K562 (cell line): ENCODE data around the gene OR11A1. TPM values are rescaled to one million over a fixed set of nuclear protein-coding genes. Genes with fewer than 3 reads are reported as not detected.

Experiments
- ATAC-seq: fragments of 200-7000 bp; cut with Tn5 transposase; 3 replicates; pipeline ENCODE4 v1.9.1; 2020; ENCODE audit warnings: moderate library complexity
- BruUV-seq: library from RNA; stranded (reverse); fragments of 400-500 nt; replicated peaks from 2 replicates; lab custom pipeline; 2021; lab: Mats Ljungman, UMichigan
- CTCF ChIA-PET: fragments of 300-600 bp; formaldehyde crosslinking; extraction: SDS; loops from one replicate; lab custom pipeline; 2021; ENCODE audit warnings: low intra/inter-chr PET ratio; lab: Yijun Ruan, JAX
- POLR2A ChIA-PET: fragments of 300-600, 350-650 bp; sonication (Branson Sonifier 250); formaldehyde crosslinking; extraction: SDS; loops from one replicate; lab custom pipeline; 2021; ENCODE audit warnings: antibody characterized with exemption, inconsistent platforms; lab: Yijun Ruan, JAX
- DNase-seq, 4 experiments: peaks; one replicate each; pipeline versions ENCODE4 v3.0.0 to v3.0.0-alpha.2; 2011 to 2018; ENCODE audit warnings: low spot score in 3 of 4, mixed read lengths in 3 of 4; ENCODE audit errors: extremely low read depth in 1 of 4
- FAIRE-seq: peaks from 2 replicates; lab custom pipeline; 2011; peaks lifted over from hg19 to GRCh38; lab: Jason Lieb, UNC
- H2AFZ ChIP-seq: 2 replicates; pipeline ENCODE4 v1.6.0; 2011; ENCODE audit warnings: low read depth, low read length, control low read depth, inconsistent platforms
- H3K27ac ChIP-seq: fragments of 200-600 bp; 3 replicates; pipeline ENCODE4 v1.8.0; 2011; ENCODE audit warnings: low read depth, mild to moderate bottlenecking, control low read depth, inconsistent platforms, low read length, moderate library complexity, mixed read lengths; ENCODE audit errors: extremely low read depth
- H3K27me3 ChIP-seq, 2 experiments: fragments of 300-600 bp in 1 of 2; 2 replicates in 1 of 2; 3 replicates in 1 of 2; pipeline versions ENCODE4 v1.6.0 to v1.8.0; 2011; ENCODE audit warnings: inconsistent platforms in 2 of 2, low read length in 2 of 2, mild to moderate bottlenecking in 1 of 2, mixed read lengths in 1 of 2, moderate library complexity in 1 of 2; ENCODE audit not compliant: control insufficient read depth in 2 of 2, insufficient read depth in 2 of 2
- H3K36me3 ChIP-seq: fragments of 300-600 bp; 3 replicates; pipeline ENCODE4 v1.8.0; 2011; ENCODE audit warnings: mild to moderate bottlenecking, low read length, inconsistent platforms; ENCODE audit not compliant: control insufficient read depth, insufficient read depth
- H3K4me1 ChIP-seq, 2 experiments: fragments of 200-600 bp in 1 of 2; replicated peaks in 1 of 2; 2 replicates in 1 of 2; 3 replicates in 1 of 2; pipeline versions ENCODE4 v1.5.1 to v1.8.0; 2011; ENCODE audit warnings: inconsistent platforms in 2 of 2, low read length in 2 of 2, mild to moderate bottlenecking in 1 of 2, mixed read lengths in 1 of 2, moderate library complexity in 1 of 2; ENCODE audit not compliant: control insufficient read depth in 2 of 2, insufficient read depth in 2 of 2
- H3K4me2 ChIP-seq: 2 replicates; pipeline ENCODE4 v1.6.1; 2011; ENCODE audit warnings: low read length, control low read depth, inconsistent platforms, mixed read lengths; ENCODE audit not compliant: insufficient read depth
- H3K4me3 ChIP-seq: fragments of 200-600 bp; sonication (generic), shearing (Covaris generic); 2 replicates; pipeline ENCODE4 v1.5.1; 2016; ENCODE audit warnings: control low read depth, inconsistent platforms
- H3K79me2 ChIP-seq: fragments of 200-600 bp; 3 replicates; pipeline ENCODE4 v1.8.0; 2011; ENCODE audit warnings: low read length, inconsistent platforms; ENCODE audit not compliant: control insufficient read depth, insufficient read depth
- H3K9ac ChIP-seq, 2 experiments: 2 replicates each; pipeline versions ENCODE4 v1.6.0 to v1.6.1; 2011; ENCODE audit warnings: low read depth in 2 of 2, low read length in 2 of 2, control low read depth in 1 of 2, inconsistent platforms in 1 of 2, mild to moderate bottlenecking in 1 of 2, mixed read lengths in 1 of 2; ENCODE audit not compliant: insufficient read depth in 1 of 2
- H3K9me1 ChIP-seq: one replicate; pipeline ENCODE4 v1.6.0; 2011; ENCODE audit warnings: inconsistent platforms, mild to moderate bottlenecking, low read length, moderate library complexity; ENCODE audit not compliant: control insufficient read depth, insufficient read depth
- H3K9me3 ChIP-seq: replicated peaks from 2 replicates; pipeline ENCODE4 v1.5.1; 2011; ENCODE audit warnings: low read depth, low read length, inconsistent platforms; ENCODE audit not compliant: control insufficient read depth, insufficient read depth
- H4K20me1 ChIP-seq: replicated peaks from 2 replicates; pipeline ENCODE4 v1.6.1; 2011; ENCODE audit warnings: low read length, inconsistent platforms, mixed read lengths; ENCODE audit not compliant: control insufficient read depth, insufficient read depth
- ATF1 ChIP-seq, 2 experiments: fragments of 450-650 bp in 1 of 2; IDR thresholded peaks; 2 replicates each; pipeline ENCODE4 v1.6.1; 2016; ENCODE audit warnings: missing compliant biosample characterization in 1 of 2, missing genetic modification characterization in 1 of 2
- DLX4 ChIP-seq: fragments of 250-450 bp; sonication (Bioruptor Pico); IDR thresholded peaks from 2 replicates; pipeline ENCODE4 v1.6.1; 2021; ENCODE audit warnings: mild to moderate bottlenecking
- HMGN3 ChIP-seq: IDR thresholded peaks from 2 replicates; pipeline ENCODE4 v1.6.1; 2011; ENCODE audit warnings: borderline replicate concordance, low read depth, mild to moderate bottlenecking, mixed read lengths, low read length; ENCODE audit not compliant: insufficient read length; ENCODE audit errors: extremely low read depth
- IRF2 ChIP-seq: sonication (generic); formaldehyde crosslinking; IDR thresholded peaks from 2 replicates; pipeline ENCODE4 v1.8.1; 2022; ENCODE audit warnings: mild to moderate bottlenecking, missing genetic modification reagents
- NFIX ChIP-seq: fragments of 250-450 bp; sonication (Bioruptor Pico); IDR thresholded peaks from 2 replicates; pipeline ENCODE4 v1.4.0; 2020; ENCODE audit warnings: low read depth, mild to moderate bottlenecking, moderate library complexity
- PATZ1 ChIP-seq: fragments of 250-450 bp; sonication (Bioruptor Pico); IDR thresholded peaks from 2 replicates; pipeline ENCODE4 v1.5.0; 2020; ENCODE audit warnings: mild to moderate bottlenecking, borderline replicate concordance
- TAF9B ChIP-seq: fragments of 450-650 bp; IDR thresholded peaks from 2 replicates; pipeline ENCODE4 v1.6.1; 2018; ENCODE audit warnings: mild to moderate bottlenecking; ENCODE audit not compliant: partially characterized antibody
- TRIM25 ChIP-seq: fragments of 450-650 bp; IDR thresholded peaks from 2 replicates; pipeline ENCODE4 v1.7.0; 2016; ENCODE audit warnings: borderline replicate concordance
- ZFP30 ChIP-seq: fragments of 250-450 bp; sonication (Bioruptor Pico); IDR thresholded peaks from 2 replicates; pipeline ENCODE4 v1.8.0; 2022; ENCODE audit warnings: moderate library complexity, mild to moderate bottlenecking, inconsistent platforms, borderline replicate concordance
- ZNF449 ChIP-seq: fragments of 250-450 bp; sonication (Bioruptor Pico); IDR thresholded peaks from 2 replicates; pipeline ENCODE4 v1.8.0; 2022; ENCODE audit warnings: moderate library complexity, mild to moderate bottlenecking, inconsistent platforms
- ZZZ3 ChIP-seq: fragments of 450-650 bp; IDR thresholded peaks from 2 replicates; pipeline ENCODE4 v1.6.1; 2016; ENCODE audit warnings: antibody characterized with exemption, mild to moderate bottlenecking, moderate library complexity
- WGBS: fragments of 100-300 bp; shearing (Covaris generic); methylation state at CpG from one replicate; pipeline ENCODE4 v1.1.6; 2016; ENCODE audit warnings: low coverage, mixed read lengths; ENCODE audit not compliant: insufficient coverage; ENCODE audit errors: missing lambda C conversion rate; 5-methylcytosine and 5-hydroxymethylcytosine counted together
- in situ Hi-C: fragments of 300-500 bp; cut with MboI; formaldehyde crosslinking; loops from 4 replicates; pipeline ENCODE4 v1.15.0; 2018; ENCODE audit warnings: inconsistent platforms, mixed read lengths
- intact Hi-C: fragments of 100-400 bp; cut with micrococcal nuclease; formaldehyde crosslinking; loops from 2 replicates; pipeline ENCODE4 v1.14.2; 2022
- polyA plus RNA-seq, 8 experiments: library from polyadenylated mRNA; depleted of rRNA in 4 of 8; stranded (reverse) in 5 of 8; unstranded in 3 of 8; fragments of >200 nt; fragmentation: Nextera tagmentation in 2 of 8; fragmentation: Illumina TruSeq in 1 of 8; extraction: Ambion mirVana in 2 of 8; extraction: Trizol in 1 of 8; gene quantifications; 2 replicates each; pipeline versions ENCODE4 v1.2.1 to v1.2.3, GENCODE V29; 2011 to 2014; ENCODE audit warnings: inconsistent platforms in 1 of 8, missing spikeins in 1 of 8
- total RNA-seq, 7 experiments: library from RNA; depleted of rRNA in 6 of 7; stranded (reverse); fragments of >200 nt in 6 of 7; fragmentation: Illumina TruSeq in 2 of 7; extraction: Trizol in 2 of 7; gene quantifications; 2 replicates each; pipeline versions ENCODE4 v1.2.1 to v1.2.3, GENCODE V29; 2011 to 2021; ENCODE audit warnings: low replicate concordance in 1 of 7

Gene OR11A1
- total and polyA plus RNA-seq, 9 of the 15 experiments (the other 6 are each of a cell fraction or from before 2014, with no cell fraction given): not detected

GRCh38 chr6:29465279-29465678, 8.4 kb upstream of the OR11A1 start (continued):
- TF ChIP-seq ZNF449 (CRISPR knock-in tag): peak; percentile 78; the same call in 1 of the 2 replicates
- TF ChIP-seq PATZ1 (CRISPR knock-in tag): peak; percentile 38; the same call in 1 of the 2 replicates
- TF ChIP-seq TRIM25: no peak
- TF ChIP-seq, all 486 proteins: peak for 12

GRCh38 chr6:29462022-29462421, 5.2 kb upstream of the OR11A1 start:
- in situ Hi-C loops (no loop called here), intact Hi-C loops (no loop called here)
- Histone ChIP-seq H3K9ac (no peak overlapping the region), H3K36me3 (no peaks in the 10 kb centered on the region), H2AFZ (no peak overlapping the region), H3K9me1 (no peaks in the 10 kb centered on the region), H3K9me3 (no peaks in the 10 kb centered on the region), H3K4me3 (no peak overlapping the region), H3K79me2 (no peaks in the 10 kb centered on the region), H4K20me1 (no peaks in the 10 kb centered on the region), H3K4me1 (no peaks in the 10 kb centered on the region), H3K4me2 (no peak overlapping the region), H3K27me3 (peaks cover 5 to 6% of the 10 kb centered on the region in 2 experiments; a peak in 4 of 5 replicates), H3K27ac (no peak overlapping the region)
- 0% methylated on average over 6 of the region's 6 CpGs for WGBS
- FAIRE-seq (no peak), DNase-seq (no peak), ATAC-seq (no peak)
- no peak for TF ChIP-seq ZFP30 (CRISPR knock-in tag)
- no peak for TF ChIP-seq IRF2
- no peak for TF ChIP-seq ZNF449 (CRISPR knock-in tag)
- TF ChIP-seq HMGN3: no peak
- TF ChIP-seq NFIX (CRISPR knock-in tag): no peak
- no peak for TF ChIP-seq TAF9B
- no peak for TF ChIP-seq ZZZ3
- no peak for TF ChIP-seq ATF1 (CRISPR knock-in tag; IDR thresholded peaks at IDR 0.05)
- TF ChIP-seq ATF1 (tag; IDR thresholded peaks at IDR 0.05): no peak
- no peak for TF ChIP-seq DLX4 (CRISPR knock-in tag)
- ChIA-PET POLR2A (interaction anchor here (1.1 kb wide), 1 partner anchor 9 kb away, joined by 3 read pairs; no protein-coding TSS in a partner anchor), CTCF (no interaction called here)
- no TSS peak for BruUV-seq
